UCSD-AML1 (cell line): ENCODE results near the gene TNNT3.

ENCODE experiments used
- DNase-seq: peaks from one replicate; lab custom pipeline; 2025; ENCODE audit not compliant: unreplicated experiment; lab: John Stamatoyannopoulos, UW

Gene TNNT3

DNA sequence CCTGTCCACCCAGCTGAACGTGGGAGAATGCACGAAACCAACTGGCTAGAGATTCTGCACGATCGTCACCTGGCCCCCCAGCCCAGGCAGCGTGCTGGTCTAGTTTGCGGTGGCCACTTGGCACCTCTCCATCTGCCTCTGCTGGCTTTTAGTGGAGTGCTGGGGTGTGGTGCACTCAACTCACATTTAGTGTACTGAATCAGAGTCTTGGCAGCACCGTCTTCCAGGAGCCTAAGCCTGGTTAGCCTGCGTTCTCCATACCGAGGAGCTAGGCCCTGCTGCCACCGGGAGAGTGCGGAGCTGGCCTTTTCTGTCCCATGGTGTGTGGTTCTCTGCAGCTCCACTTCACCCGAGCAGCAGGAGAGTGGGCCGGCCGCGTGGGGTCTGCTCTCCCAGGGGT is 30.4 kb downstream of the TNNT3 start:
- no peak for DNase-seq

DNA sequence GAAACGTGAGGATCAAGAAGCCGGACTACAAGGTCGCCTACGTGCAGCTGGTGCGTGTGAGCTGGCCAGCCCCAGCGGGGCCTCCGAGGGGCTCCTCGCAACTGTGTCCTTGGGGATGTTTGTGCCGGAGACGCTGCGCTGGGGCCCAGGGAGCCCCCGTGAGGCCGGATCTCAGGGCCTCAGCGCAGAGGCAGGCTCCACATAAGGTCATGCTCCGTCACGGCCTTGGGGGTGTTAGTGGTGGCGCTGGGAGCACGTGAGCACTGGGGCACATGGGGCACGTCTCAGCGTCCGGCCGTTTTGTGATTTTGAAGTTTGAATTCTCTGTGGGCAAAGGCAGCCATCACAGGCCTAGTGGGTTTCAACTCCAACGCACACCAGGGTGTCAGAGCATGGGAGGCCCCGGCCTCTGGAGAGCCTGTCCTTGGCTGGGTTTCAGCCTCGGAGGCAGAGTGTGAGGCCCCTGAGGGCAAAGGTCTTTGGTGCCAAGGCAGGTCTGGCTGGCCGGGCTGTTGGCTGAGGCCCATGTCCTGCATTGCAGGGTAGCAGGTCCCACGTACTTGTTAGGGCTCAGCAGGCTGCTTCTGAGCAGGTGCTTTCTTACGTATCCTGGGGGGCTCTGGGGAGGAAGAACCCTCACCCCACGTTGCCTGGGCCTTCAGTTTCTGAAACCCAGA is 33.4 kb downstream of the TNNT3 start:
- DNase-seq, result no peak

DNA sequence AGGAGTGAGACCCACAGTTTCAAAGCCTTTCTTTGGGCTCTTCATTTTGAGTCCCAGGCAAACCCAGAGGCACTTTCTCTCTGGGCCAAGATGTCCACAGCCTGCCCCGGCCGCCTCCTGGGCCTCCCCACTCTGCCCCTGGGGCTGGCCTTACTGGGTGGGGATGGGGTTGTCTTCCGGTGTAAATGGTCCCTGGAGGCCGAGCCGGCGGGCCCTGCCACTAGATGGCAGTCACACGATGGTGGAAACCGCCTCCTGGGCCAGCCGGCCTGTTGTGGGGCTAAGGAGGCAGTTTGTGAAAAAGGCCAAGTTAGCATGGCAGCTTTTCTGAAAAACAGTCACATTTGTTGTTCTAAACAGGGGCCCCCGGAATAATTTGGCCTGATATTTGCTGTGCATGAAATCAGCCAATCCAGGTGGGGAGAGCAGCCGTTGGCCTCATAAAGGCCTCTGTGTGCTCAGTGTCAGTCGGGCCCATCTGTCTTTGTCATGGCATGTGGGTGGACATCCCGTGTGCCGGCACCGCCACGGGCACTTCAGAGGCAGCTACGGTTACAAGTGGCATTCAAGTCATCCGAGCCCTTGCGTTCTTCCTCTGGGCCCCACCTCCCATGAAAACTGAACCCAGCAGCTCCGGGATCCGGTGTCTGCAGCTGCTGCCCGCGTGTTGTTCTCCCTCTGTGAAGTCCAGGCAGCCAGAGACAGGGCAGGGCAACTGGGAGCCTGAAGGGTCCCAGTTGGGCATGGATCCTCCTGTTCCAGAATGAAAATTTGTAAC is 34.2 kb downstream of the TNNT3 start:
- DNase-seq, result no peak

DNA sequence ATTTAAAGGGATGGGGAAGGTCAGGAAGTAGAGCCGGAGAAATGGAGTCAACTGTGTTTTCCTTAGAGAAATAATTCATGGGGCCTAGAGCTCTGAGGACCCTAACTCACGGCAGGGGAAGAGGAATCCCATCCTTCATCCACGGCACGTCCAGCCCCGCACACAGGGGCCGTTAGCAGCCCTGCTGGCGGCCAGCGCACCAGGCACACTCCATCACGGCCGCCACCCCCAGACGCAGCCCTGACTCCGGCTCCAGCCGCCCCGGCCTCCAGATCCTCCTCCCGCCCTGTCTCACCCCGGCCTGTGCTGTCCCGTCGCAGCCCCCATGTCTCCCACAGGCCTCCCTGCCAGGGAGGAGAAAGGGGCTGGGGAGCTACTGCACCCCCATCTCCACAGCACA is 38.9 kb downstream of the TNNT3 start:
- no peak for DNase-seq

DNA sequence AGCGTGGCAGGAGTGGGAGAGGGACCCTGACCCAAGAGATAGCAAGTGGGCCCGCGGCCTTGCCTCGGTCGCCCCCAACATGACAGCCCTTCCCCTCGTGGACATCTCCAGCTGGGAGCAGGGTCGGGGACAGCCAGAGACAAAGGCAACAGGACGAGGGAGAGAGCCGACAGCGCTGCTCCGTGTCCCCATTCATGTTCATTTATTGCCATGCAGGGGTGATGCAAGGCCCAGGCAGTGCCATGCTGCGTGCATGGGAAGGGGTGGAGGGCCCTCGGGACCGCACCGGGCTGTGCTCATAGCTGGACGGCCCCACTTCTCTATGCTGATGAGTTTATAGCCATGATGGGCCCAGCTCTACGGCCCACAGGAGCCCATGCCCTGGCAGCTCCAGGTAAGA is 40.3 kb downstream of the TNNT3 start:
- DNase-seq, result no peak

DNA sequence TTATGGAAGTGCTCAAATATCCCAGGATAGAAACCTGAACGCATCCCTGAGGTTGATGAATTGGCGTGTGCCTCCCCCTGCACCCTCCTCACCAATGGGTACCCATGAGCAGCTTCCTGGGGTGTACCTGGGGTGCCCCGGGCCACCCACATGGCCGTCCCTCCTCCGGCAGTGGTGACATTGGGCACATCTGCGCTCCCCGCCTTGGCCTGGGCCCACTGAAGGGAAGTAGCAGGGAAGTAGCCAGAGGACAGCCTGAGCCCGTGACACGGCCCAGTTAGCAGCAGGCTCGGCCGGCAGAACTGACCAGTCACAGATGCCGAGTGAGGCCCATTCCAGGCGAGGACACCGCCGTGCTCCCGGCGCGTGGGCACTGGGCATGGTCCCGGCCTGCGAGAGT is 44.4 kb downstream of the TNNT3 start:
- DNase-seq, result no peak

DNA sequence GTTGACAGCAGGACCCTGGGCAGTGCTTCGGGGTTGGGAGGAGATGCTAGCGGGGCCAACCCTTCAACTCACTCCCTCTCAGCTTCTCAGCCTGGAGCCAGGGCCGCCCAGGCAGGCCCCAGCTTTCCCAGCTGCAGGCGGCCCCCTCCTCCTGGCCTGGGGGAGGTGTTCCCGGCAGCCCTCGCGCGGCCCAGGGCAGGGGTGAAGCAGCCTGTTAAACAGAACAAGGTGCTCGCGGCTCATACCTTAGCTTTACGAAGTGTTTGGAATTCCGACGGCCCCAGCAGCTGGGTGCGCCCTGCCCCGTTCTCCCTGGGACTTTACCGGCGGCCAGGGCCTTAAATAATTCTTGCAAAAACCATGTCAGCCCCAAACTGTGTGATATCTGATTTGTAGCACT is 44.8 kb downstream of the TNNT3 start:
- DNase-seq, result no peak

DNA sequence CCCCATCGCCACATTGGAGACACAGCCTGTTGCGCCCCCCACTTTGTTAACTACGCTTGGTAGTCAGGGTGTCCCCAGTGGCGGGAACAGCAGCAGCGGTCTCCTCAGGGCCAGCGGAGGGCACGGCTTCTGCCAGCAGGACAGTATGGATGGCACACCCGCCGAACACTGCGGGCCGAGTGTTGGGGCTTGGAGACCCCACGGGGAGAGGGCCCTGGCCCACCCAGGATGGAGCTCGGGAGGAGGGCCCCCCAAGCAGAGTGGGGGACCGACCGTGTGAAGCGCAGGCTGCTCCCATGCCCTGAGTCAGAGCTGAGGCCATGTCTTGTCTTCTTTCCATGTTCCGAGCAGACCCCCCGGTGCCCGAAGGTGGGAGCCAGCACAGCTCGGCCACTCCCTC is 45.5 kb downstream of the TNNT3 start:
- no peak for DNase-seq

DNA sequence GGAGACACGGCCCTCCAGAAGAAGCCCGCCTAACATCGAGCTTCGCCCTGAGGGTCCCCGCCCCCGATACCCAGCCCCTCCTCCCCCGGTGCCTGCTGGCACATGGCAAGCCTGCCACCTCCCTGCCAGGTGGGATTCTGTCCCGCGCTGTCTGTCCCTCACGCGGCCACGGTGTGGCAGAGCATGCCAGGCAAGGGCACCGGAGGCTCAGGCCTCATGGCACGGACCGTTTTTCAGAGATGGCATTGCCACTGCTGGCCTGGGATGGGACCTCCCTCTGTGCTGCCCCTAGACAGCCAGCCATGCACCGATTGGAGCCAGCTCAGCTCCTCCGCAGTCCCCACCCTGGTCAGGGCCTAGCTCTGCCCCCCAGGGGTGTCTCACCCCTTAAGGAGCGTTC is 47.0 kb downstream of the TNNT3 start:
- no peak for DNase-seq

DNA sequence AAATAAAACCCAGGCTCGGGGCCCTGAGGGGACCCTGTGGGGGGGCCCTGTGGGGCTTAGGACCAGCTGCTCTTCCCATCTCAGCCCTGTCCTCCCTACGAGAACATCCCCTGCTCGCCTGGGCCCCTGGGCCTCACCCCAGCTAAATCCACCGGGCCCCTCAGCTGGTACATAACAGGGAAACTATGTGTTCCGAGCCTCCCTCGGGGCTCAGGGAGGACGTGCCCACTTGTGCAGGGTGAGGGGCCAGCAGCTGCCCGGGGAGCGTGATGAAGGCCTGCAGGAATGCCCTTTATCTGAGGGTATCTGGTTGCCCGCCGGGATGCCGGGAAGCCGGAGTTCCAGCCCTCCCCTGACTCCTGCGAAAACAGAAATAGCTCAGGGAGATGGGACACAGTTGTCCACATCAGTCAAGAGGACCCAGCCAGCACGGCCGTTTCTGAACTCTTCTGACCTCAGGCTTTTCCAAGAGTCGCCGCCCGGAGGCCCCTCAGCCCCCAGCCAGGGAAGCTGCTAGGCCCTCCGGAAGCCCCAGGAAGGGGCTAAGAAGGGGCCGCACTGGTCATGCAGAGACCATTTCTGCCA is 48.2 kb downstream of the TNNT3 start:
- DNase-seq, result no peak

DNA sequence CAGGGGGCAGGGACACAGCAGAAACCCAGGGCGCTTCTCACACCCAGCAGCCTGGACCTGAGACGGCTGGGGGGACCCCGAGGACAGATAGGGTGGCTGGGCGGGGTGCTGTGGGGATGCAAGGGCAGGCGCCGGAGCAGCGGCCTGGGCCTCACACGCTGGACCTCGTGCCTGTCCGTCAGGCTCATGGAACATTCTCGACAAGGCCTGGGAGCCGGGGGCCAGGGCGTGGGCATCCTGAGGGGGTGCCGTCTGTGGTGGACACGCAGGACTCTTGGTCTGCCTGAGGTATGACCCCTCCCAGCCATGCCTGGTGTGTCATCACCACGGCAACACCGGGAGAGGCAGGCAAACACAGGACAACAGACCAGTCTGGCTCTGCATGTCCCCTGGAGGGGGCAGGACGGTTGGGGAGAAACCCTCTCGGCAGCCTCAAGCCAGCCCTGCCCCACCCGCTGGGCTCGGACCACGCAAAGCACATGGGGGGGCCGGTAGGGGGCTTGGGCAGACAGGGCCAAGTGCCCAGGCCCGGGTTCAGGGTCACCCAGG is 49.0 kb downstream of the TNNT3 start:
- DNase-seq, result no peak

DNA sequence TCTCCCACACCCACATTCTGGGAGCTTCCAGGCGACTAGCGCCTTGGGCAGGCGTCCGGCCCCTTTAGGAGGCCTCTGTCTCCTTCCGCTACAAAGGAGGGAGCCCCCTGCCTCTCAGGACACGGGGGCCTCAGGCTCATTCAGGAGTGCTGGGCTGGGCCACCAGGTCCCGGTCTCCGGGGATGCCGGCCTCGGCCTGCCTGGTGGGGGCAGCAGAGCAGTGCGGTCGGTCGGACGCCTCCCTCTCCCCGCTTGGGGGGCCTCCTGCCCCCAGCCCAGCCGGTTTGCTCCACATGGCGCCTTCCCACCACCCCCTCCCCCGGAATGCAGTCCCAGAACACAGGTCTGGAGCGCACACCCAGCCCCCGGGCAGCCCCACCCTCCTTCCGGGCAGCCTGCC is 49.5 kb downstream of the TNNT3 start:
- DNase-seq, result no peak

DNA sequence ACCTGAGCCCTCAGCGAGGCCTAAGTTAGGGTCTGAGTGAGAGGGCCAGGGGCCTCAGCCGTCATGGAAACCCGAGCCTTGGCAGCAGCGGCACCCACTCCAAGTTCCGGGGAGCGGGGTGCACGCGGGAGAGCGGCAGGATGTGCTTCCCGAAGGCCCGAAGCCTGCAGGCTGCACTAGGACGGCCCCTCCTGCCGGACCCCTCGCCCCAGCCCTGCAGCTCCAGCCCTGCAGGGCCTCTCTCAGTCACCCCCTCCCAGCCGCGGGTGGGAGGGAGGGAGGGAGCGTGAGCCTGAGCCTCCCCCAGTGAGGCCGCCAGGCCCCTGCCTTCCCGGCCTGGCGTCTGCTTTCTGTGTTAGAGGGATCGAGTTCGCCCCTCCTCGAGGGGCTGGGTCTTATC is 50.3 kb downstream of the TNNT3 start:
- no peak for DNase-seq

DNA sequence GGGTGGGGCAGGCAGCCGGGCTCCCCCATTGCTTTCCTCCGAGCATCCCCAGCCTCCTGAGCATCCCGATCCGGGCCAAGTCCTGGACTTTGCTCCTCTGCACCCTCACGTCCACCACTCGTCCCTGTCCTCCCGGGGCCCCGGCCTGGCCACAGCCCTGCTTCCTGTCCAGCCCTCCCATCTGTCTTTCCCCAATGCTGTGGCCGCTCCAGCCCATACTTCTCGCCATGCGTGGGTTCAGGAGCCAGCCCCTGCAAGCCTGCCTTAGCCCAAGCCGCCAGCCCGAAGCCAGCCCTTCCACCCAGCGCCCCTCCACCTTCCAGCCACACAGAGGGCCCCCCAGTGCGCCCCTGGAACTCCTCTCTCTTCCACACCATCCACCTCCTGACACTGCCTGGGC is 51.5 kb downstream of the TNNT3 start:
- DNase-seq, result no peak

DNA sequence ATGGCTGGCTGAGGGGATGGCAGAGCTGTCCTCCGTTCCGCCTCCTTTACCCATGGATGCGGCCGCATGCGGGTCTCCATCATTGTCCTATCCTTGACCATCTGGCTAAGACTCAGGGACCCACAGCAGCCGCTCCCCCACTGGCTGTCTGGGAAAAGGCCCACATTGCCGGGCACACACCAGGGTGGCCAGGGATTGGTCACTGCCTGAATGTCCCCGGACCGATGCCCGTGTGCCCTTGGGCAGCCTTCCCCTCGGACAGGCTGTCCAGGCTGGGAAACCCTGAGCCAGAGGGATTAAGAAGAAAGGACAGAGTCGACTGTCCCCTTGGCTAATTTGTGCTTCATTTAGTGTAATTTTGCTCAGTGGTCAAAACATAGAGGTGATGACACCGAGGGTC is 55.7 kb downstream of the TNNT3 start:
- no peak for DNase-seq

DNA sequence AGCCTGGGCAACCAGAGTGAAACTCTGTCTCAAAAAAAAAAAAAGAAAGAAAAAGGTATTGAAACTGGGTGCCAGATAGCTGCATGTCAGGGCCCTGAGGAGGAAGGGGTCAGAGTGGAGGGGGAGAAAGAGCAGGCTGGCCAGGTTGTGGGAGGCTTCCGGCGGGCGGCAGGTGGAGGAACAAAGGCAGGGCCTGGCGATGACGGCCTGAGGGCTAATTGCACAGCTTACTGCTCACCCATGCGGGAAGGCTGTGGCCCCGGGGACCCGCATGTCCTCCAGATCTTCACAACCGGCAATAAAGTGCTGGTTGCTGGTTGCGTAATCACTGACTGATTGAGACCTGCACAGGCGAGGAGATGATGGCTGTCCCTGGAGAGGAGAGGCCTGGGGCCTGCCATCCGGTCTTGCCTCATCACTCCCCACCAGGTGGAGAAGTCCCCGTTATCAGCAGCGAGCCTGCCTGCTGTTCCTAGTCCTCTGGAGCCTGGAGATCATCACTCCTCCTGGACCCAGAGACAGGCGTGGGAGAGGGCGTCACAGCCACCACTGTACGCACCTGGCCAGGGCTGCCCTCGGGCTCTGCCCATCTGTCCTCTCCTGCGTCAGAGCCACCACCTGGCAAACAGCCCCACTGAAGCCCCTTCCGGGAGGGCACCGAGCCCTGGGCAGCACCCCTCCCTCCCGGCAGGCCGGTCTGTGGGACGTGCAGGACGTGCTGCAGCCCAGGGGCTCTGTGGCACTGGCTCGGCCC is 59.4 kb downstream of the TNNT3 start:
- DNase-seq, result no peak

DNA sequence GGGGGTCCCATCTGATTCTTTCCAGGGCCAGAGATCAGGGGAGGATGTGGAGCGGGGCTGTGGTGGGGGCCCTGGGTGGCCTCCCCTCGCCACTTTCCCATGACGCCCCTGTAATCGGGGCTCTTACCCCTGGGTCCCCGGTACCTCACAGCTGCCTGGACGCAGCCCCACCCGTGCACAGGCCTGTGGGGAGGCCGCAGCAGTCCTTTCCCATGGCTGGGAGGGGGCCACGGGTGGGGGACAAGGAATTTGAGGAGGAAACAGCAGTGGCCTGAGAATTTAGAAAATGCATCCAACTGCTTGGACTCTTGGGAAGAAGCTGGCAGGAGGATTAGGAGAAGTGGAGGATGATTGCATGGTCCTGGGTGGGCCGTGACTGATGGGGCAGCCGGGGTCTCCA is 60.1 kb downstream of the TNNT3 start:
- no peak for DNase-seq

DNA sequence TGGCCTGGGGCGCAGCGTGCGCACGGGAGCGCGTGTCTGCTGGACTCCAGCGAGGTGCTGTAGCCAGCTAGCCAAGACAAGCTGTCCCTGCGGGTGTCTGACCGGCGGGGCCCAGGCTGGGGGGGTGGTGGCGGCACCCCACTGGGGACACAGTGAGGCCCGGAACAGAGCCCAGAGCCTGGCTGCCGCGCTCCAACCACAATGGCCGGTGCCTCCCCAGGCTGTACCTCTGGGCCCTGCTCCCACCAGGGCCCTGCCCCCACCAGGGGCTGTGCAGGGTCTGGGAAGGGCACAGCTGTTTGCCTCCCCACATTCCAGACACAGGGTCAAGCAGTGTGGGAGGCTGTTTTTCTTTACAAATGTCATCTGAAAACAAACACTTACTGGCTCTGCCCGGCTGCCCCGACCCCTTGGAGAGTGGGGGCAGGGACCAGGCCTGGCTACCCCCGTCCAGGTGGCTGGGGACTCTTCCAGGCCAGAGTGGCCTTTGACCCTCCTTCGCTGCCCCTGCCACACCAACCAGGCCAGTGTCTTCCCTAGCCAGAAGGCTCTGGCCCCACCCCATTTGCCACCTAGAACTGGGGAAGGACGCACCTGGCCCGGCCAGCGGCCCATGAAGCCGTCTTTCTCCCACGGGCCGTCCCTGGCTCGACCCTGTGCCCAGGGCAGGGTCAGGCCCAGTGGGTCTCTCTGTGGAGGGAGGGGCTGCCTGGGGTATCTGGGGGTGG is 63.5 kb downstream of the TNNT3 start:
- no peak for DNase-seq

DNA sequence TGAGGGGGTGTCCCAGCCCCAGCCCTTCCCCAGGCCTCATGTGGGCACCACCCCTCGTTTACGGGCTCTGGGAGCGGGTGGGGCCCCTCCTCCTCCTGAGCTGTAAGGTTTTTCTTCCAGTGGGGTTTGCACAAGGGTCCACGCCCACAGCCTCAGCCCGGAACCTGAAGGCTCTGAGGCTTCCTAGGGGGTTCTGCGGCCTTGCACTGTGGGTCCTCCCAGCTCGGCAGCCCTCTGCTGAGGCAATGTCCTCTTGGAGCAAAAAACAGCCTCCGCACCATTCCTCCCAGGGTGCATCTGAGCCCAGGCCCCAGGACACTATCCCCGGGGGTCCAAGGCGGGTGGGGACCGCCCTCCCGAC is 64.1 kb downstream of the TNNT3 start:
- DNase-seq, result no peak

DNA sequence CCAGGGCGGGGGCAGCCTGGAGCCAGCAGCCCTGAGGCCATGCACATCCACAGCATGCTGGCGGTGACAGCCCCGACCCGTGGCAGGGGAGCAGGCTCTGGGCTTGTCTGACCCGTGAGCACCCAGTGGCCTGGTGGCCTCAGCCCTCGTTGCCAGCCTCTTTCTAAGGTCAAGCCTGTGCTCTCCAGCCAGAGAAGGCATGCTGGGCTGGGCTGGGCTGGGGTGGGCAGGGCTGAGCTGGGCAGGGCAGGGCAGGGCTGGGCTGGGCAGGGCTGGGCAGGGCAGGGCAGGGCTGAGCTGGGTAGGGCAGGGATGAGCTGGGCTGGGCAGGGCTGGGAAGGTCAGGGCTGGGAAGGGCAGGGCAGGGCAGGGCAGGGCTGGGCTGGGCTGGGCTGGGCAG is 67.5 kb downstream of the TNNT3 start:
- DNase-seq, result no peak

DNA sequence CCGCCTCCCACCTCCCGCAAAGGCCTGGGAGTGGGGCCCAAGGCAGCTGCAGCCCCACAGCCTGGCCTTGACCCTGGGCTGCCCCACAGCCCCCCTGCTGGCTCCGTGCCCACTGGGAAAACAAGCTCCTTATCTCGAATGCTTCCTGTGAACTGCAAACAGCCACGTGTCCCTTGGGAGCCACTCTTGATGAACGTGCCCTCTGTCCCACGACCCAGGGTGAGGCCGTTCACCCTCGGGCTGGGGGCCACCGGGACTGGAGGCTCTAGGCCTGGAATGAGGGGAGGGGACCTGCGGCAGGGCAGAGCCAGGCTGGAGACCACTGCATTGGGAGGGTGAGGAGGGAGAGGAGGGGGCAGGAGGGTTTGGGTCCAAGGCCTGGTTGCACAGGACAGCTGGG is 68.7 kb downstream of the TNNT3 start:
- no peak for DNase-seq
